Activated CD4-positive, alpha-beta T cell treated with anti-CD3 and anti-CD28 coated beads, Interleukin-2, amount 10 ng/mL, durations not matched to agents 7 days and 5 days (primary cell): ENCODE measurements around the gene FUT6. TPM values are rescaled to one million over a fixed set of nuclear protein-coding genes. Genes with fewer than 3 reads are reported as not detected.
"Not testable (repeated sequence)": the region's sequence is repeated elsewhere in the genome, so short reads cannot be mapped to it uniquely, and the experiment has no call there.

Source experiments
- CTCF ChIA-PET: fragments of 350-600 bp; sonication (Branson Sonifier 250); formaldehyde crosslinking; loops from one replicate; lab custom pipeline; 2021; ENCODE audit warnings: antibody characterized with exemption; lab: Charles Lee
- POLR2A ChIA-PET: fragments of 350-600 bp; sonication (Branson Sonifier 250); formaldehyde crosslinking; loops from one replicate; lab custom pipeline; 2021; ENCODE audit warnings: antibody characterized with exemption; lab: Charles Lee
- DNase-seq: peaks from one replicate; pipeline ENCODE4 v3.0.0-alpha.2; 2020
- H3K27ac Mint-ChIP-seq: one replicate; pipeline ENCODE4 v1.8.0; 2021; ENCODE audit warnings: mild to moderate bottlenecking, moderate library complexity, mixed read lengths
- H3K27me3 Mint-ChIP-seq: one replicate; pipeline ENCODE4 v1.8.0; 2021; ENCODE audit warnings: mixed read lengths
- H3K36me3 Mint-ChIP-seq: one replicate; pipeline ENCODE4 v1.8.0; 2021; ENCODE audit warnings: low read depth, mixed read lengths
- H3K4me1 Mint-ChIP-seq: one replicate; pipeline ENCODE4 v1.8.0; 2021; ENCODE audit warnings: mixed read lengths
- H3K4me3 Mint-ChIP-seq: one replicate; pipeline ENCODE4 v1.8.0; 2021; ENCODE audit warnings: mild to moderate bottlenecking, moderate library complexity, mixed read lengths
- H3K9me3 Mint-ChIP-seq: one replicate; pipeline ENCODE4 v1.8.0; 2021; ENCODE audit warnings: mixed read lengths
- total RNA-seq, 2 experiments: library from RNA; stranded (reverse); gene quantifications; one replicate each; pipeline ENCODE4 v1.2.3, GENCODE V29; 2021

Gene FUT6
- total RNA-seq, 2 experiments from 2014 or later: not detected

GRCh38 chr19:5782945-5783919 lies 56.3 kb downstream of the FUT6 start:
- no peaks in the 10 kb centered on the region for H3K9me3 Mint-ChIP-seq
- H3K27ac Mint-ChIP-seq: no peak overlapping the region
- no peak for DNase-seq
- H3K4me3 Mint-ChIP-seq: no peak overlapping the region
- ChIA-PET CTCF (interaction anchor here (0.5 to 1.5 kb wide), 3 partner anchors 21 to 1702 kb away, joined by 4 to 6 read pairs (median 4); partner anchors contain the start of gene RPL36), POLR2A (no interaction called here)
- no peaks in the 10 kb centered on the region for H3K27me3 Mint-ChIP-seq
- no peaks in the 10 kb centered on the region for H3K4me1 Mint-ChIP-seq
- peaks cover 12% of the 10 kb centered on the region for H3K36me3 Mint-ChIP-seq

GRCh38 chr19:5782322-5782721 lies 57.2 kb downstream of the FUT6 start:
- Mint-ChIP-seq H3K4me3 (no peak overlapping the region), H3K36me3 (peaks cover 8% of the 10 kb centered on the region), H3K27me3 (no peaks in the 10 kb centered on the region), H3K4me1 (no peaks in the 10 kb centered on the region), H3K9me3 (no peaks in the 10 kb centered on the region), H3K27ac (no peak overlapping the region)
- ChIA-PET CTCF (interaction anchor here (1.4 kb wide), 1 partner anchor 93 kb away, joined by 4 read pairs; the partner anchor contains the start of gene RPL36), POLR2A (no interaction called here)
- DNase-seq: no peak

GRCh38 chr19:5780916-5781315 lies 58.6 kb downstream of the FUT6 start:
- POLR2A ChIA-PET, H3K27me3 Mint-ChIP-seq, DNase-seq, H3K27ac Mint-ChIP-seq, H3K4me1 Mint-ChIP-seq, CTCF ChIA-PET, H3K36me3 Mint-ChIP-seq, H3K9me3 Mint-ChIP-seq, H3K4me3 Mint-ChIP-seq: not testable (repeated sequence)

Other genes with a start within 250 kb of the FUT6 start
- gene SAFB2, start 216.9 kb downstream of the FUT6 start, total RNA-seq: 10 to 100 TPM; 81.0 to 99.6 TPM
- gene SAFB, start 216.6 kb downstream of the FUT6 start, total RNA-seq: 100 to 1,000 TPM; 113 to 131 TPM
- 10 to 100 TPM; 43.5 to 48.2 TPM for gene MICOS13, start 159.2 kb downstream of the FUT6 start, total RNA-seq
- gene HSD11B1L, start 158.7 kb downstream of the FUT6 start, total RNA-seq: 1 to 10 TPM; 2.0 TPM
- 100 to 1,000 TPM; 880 to 925 TPM for gene RPL36, start 149.4 kb downstream of the FUT6 start, total RNA-seq
- gene LONP1, start 119.6 kb downstream of the FUT6 start, total RNA-seq: 10 to 100 TPM; 71.7 to 79.6 TPM
- gene CATSPERD, start 119.1 kb downstream of the FUT6 start, total RNA-seq: not detected
- 1 to 10 TPM; 5.4 to 6.4 TPM for gene PRR22, start 55.0 kb downstream of the FUT6 start, total RNA-seq
- gene DUS3L, start 48.5 kb downstream of the FUT6 start, total RNA-seq: 10 to 100 TPM; 49.9 to 60.8 TPM
- under 1 TPM in 1 of 2 experiments, not detected in 1; 0.37 TPM for gene NRTN, start 34.6 kb downstream of the FUT6 start, total RNA-seq
- not detected for gene FUT3, start 11.7 kb upstream of the FUT6 start, total RNA-seq
- not detected for gene FUT5, start 30.8 kb upstream of the FUT6 start, total RNA-seq
- gene NDUFA11, start 64.1 kb upstream of the FUT6 start, total RNA-seq: 100 to 1,000 TPM; 207 to 233 TPM
- gene VMAC, start 65.2 kb upstream of the FUT6 start, total RNA-seq: 10 to 100 TPM; 11.8 TPM
- 10 to 100 TPM; 17.2 to 21.0 TPM for gene CAPS, start 74.6 kb upstream of the FUT6 start, total RNA-seq
- 10 to 100 TPM; 97.4 to 98.0 TPM for gene RANBP3, start 138.4 kb upstream of the FUT6 start, total RNA-seq